ENCODE data around the gene RELN.

The RELN gene

GRCh38 chr7:103613655-103614642, 375.5 kb downstream of the RELN start:
- Histone ChIP-seq H3K36me3 (ENCODE audit: control insufficient read depth, insufficient read depth, low read length) (no peaks in the 10 kb centered on the region), H3K4me3 (ENCODE audit: insufficient read depth, low read depth, low read length) (no peak overlapping the region), H3K9me3 (ENCODE audit: control insufficient read depth, low read length) (no peaks in the 10 kb centered on the region), H3K27ac (ENCODE audit: insufficient read depth, low read depth, low read length, poor library complexity, severe bottlenecking) (no peak overlapping the region), H3K27me3 (ENCODE audit: control insufficient read depth, insufficient read depth, low read length, poor library complexity, severe bottlenecking) (no peaks in the 10 kb centered on the region), H3K4me1 (ENCODE audit: control insufficient read depth, insufficient read depth, low read length) (no peaks in the 10 kb centered on the region)
- 87 to 91% methylated on average over 1 to 3 of the region's 3 CpGs for WGBS, 2 experiments

- no peak overlapping the region for H3K27ac ChIP-seq (ENCODE audit: insufficient read depth, low read depth, low read length, poor library complexity, severe bottlenecking)
- no peak overlapping the region for H3K4me3 ChIP-seq (ENCODE audit: insufficient read depth, low read depth, low read length)
- 92% methylated on average over 2 of the region's 3 CpGs; no CpG with 5 or more reads in 1 of the 2 experiments for WGBS, 2 experiments
- no peaks in the 10 kb centered on the region for H3K36me3 ChIP-seq (ENCODE audit: control insufficient read depth, insufficient read depth, low read length)
- no peaks in the 10 kb centered on the region for H3K27me3 ChIP-seq (ENCODE audit: control insufficient read depth, insufficient read depth, low read length, poor library complexity, severe bottlenecking)
- no peaks in the 10 kb centered on the region for H3K4me1 ChIP-seq (ENCODE audit: control insufficient read depth, insufficient read depth, low read length)
- H3K9me3 ChIP-seq (ENCODE audit: control insufficient read depth, low read length) = no peaks in the 10 kb centered on the region
These were observed 379.7 kb downstream of the RELN start for GRCh38 chr7:103609778-103610177.

GRCh38 chr7:103605640-103606039, 383.8 kb downstream of the RELN start:
- Histone ChIP-seq H3K27ac (ENCODE audit: insufficient read depth, low read depth, low read length, poor library complexity, severe bottlenecking) (no peak overlapping the region), H3K4me1 (ENCODE audit: control insufficient read depth, insufficient read depth, low read length) (no peaks in the 10 kb centered on the region), H3K4me3 (ENCODE audit: insufficient read depth, low read depth, low read length) (no peak overlapping the region), H3K27me3 (ENCODE audit: control insufficient read depth, insufficient read depth, low read length, poor library complexity, severe bottlenecking) (no peaks in the 10 kb centered on the region), H3K36me3 (ENCODE audit: control insufficient read depth, insufficient read depth, low read length) (no peaks in the 10 kb centered on the region), H3K9me3 (ENCODE audit: control insufficient read depth, low read length) (no peaks in the 10 kb centered on the region)
- 94 to 100% methylated on average over 1 to 3 of the region's 3 CpGs for WGBS, 2 experiments

- no peaks in the 10 kb centered on the region for H3K9me3 ChIP-seq (ENCODE audit: control insufficient read depth, low read length)
- 93 to 94% methylated on average over 2 of the region's 2 CpGs for WGBS, 2 experiments
- H3K4me1 ChIP-seq (ENCODE audit: control insufficient read depth, insufficient read depth, low read length) = peaks cover 5% of the 10 kb centered on the region
- no peak overlapping the region for H3K27ac ChIP-seq (ENCODE audit: insufficient read depth, low read depth, low read length, poor library complexity, severe bottlenecking)
- no peaks in the 10 kb centered on the region for H3K36me3 ChIP-seq (ENCODE audit: control insufficient read depth, insufficient read depth, low read length)
- no peak overlapping the region for H3K4me3 ChIP-seq (ENCODE audit: insufficient read depth, low read depth, low read length)
- H3K27me3 ChIP-seq (ENCODE audit: control insufficient read depth, insufficient read depth, low read length, poor library complexity, severe bottlenecking) = no peaks in the 10 kb centered on the region
These were observed 391.0 kb downstream of the RELN start for GRCh38 chr7:103598326-103598905.

GRCh38 chr7:103597606-103598005, 391.9 kb downstream of the RELN start:
- 80 to 89% methylated on average over 1 of the region's 2 CpGs for WGBS, 2 experiments

GRCh38 chr7:103594186-103594585, 395.3 kb downstream of the RELN start:
- H3K36me3 ChIP-seq (ENCODE audit: control insufficient read depth, insufficient read depth, low read length) = no peaks in the 10 kb centered on the region
- peaks cover 5% of the 10 kb centered on the region for H3K4me1 ChIP-seq (ENCODE audit: control insufficient read depth, insufficient read depth, low read length)
- 90 to 96% methylated on average over 5 of the region's 5 CpGs for WGBS, 2 experiments
- H3K27me3 ChIP-seq (ENCODE audit: control insufficient read depth, insufficient read depth, low read length, poor library complexity, severe bottlenecking) = no peaks in the 10 kb centered on the region
- no peaks in the 10 kb centered on the region for H3K9me3 ChIP-seq (ENCODE audit: control insufficient read depth, low read length)
- H3K4me3 ChIP-seq (ENCODE audit: insufficient read depth, low read depth, low read length) = no peak overlapping the region
- H3K27ac ChIP-seq (ENCODE audit: insufficient read depth, low read depth, low read length, poor library complexity, severe bottlenecking) = no peak overlapping the region

More at GRCh38 chr7:103597606-103598005, 391.9 kb downstream of the RELN start:
- H3K27ac ChIP-seq (ENCODE audit: insufficient read depth, low read depth, low read length, poor library complexity, severe bottlenecking) = no peak overlapping the region
- no peaks in the 10 kb centered on the region for H3K9me3 ChIP-seq (ENCODE audit: control insufficient read depth, low read length)
- H3K4me1 ChIP-seq (ENCODE audit: control insufficient read depth, insufficient read depth, low read length) = peaks cover 5% of the 10 kb centered on the region
- no peaks in the 10 kb centered on the region for H3K27me3 ChIP-seq (ENCODE audit: control insufficient read depth, insufficient read depth, low read length, poor library complexity, severe bottlenecking)
- no peaks in the 10 kb centered on the region for H3K36me3 ChIP-seq (ENCODE audit: control insufficient read depth, insufficient read depth, low read length)
- H3K4me3 ChIP-seq (ENCODE audit: insufficient read depth, low read depth, low read length) = no peak overlapping the region

- Histone ChIP-seq H3K27ac (ENCODE audit: insufficient read depth, low read depth, low read length, poor library complexity, severe bottlenecking) (no peak overlapping the region), H3K27me3 (ENCODE audit: control insufficient read depth, insufficient read depth, low read length, poor library complexity, severe bottlenecking) (no peaks in the 10 kb centered on the region), H3K36me3 (ENCODE audit: control insufficient read depth, insufficient read depth, low read length) (no peaks in the 10 kb centered on the region), H3K4me1 (ENCODE audit: control insufficient read depth, insufficient read depth, low read length) (peaks cover 5% of the 10 kb centered on the region), H3K4me3 (ENCODE audit: insufficient read depth, low read depth, low read length) (no peak overlapping the region), H3K9me3 (ENCODE audit: control insufficient read depth, low read length) (no peaks in the 10 kb centered on the region)
- 85 to 91% methylated on average over 2 of the region's 2 CpGs for WGBS, 2 experiments
These were observed 395.8 kb downstream of the RELN start for GRCh38 chr7:103593691-103594090.

GRCh38 chr7:103592844-103593243, 396.6 kb downstream of the RELN start:
- Histone ChIP-seq H3K27ac (ENCODE audit: insufficient read depth, low read depth, low read length, poor library complexity, severe bottlenecking) (no peak overlapping the region), H3K27me3 (ENCODE audit: control insufficient read depth, insufficient read depth, low read length, poor library complexity, severe bottlenecking) (no peaks in the 10 kb centered on the region), H3K36me3 (ENCODE audit: control insufficient read depth, insufficient read depth, low read length) (no peaks in the 10 kb centered on the region), H3K4me1 (ENCODE audit: control insufficient read depth, insufficient read depth, low read length) (peaks cover 4% of the 10 kb centered on the region), H3K4me3 (ENCODE audit: insufficient read depth, low read depth, low read length) (no peak overlapping the region), H3K9me3 (ENCODE audit: control insufficient read depth, low read length) (no peaks in the 10 kb centered on the region)

- Histone ChIP-seq H3K27ac (ENCODE audit: insufficient read depth, low read depth, low read length, poor library complexity, severe bottlenecking) (no peak overlapping the region), H3K36me3 (ENCODE audit: control insufficient read depth, insufficient read depth, low read length) (no peaks in the 10 kb centered on the region), H3K9me3 (ENCODE audit: control insufficient read depth, low read length) (no peaks in the 10 kb centered on the region), H3K4me1 (ENCODE audit: control insufficient read depth, insufficient read depth, low read length) (no peaks in the 10 kb centered on the region), H3K4me3 (ENCODE audit: insufficient read depth, low read depth, low read length) (no peak overlapping the region), H3K27me3 (ENCODE audit: control insufficient read depth, insufficient read depth, low read length, poor library complexity, severe bottlenecking) (no peaks in the 10 kb centered on the region)
- 88 to 96% methylated on average over 1 of the region's 1 CpG for WGBS, 2 experiments
These were observed 397.3 kb downstream of the RELN start for GRCh38 chr7:103592187-103592586.

GRCh38 chr7:103580031-103580430, 409.4 kb downstream of the RELN start:
- H3K27me3 ChIP-seq (ENCODE audit: control insufficient read depth, insufficient read depth, low read length, poor library complexity, severe bottlenecking) = no peaks in the 10 kb centered on the region
- H3K4me1 ChIP-seq (ENCODE audit: control insufficient read depth, insufficient read depth, low read length) = no peaks in the 10 kb centered on the region
- WGBS, 2 experiments = 94 to 100% methylated on average over 2 of the region's 2 CpGs
- H3K9me3 ChIP-seq (ENCODE audit: control insufficient read depth, low read length) = no peaks in the 10 kb centered on the region
- H3K27ac ChIP-seq (ENCODE audit: insufficient read depth, low read depth, low read length, poor library complexity, severe bottlenecking) = no peak overlapping the region
- H3K4me3 ChIP-seq (ENCODE audit: insufficient read depth, low read depth, low read length) = no peak overlapping the region
- H3K36me3 ChIP-seq (ENCODE audit: control insufficient read depth, insufficient read depth, low read length) = no peaks in the 10 kb centered on the region
